ENCODE results near the gene B3GNT8. TPM values are rescaled to one million over a fixed set of nuclear protein-coding genes. Genes with fewer than 3 reads are reported as not detected.

Gene B3GNT8
- total RNA-seq, 1 donor: 0.86 TPM

GRCh38 chr19:41398598-41398997 is 28.6 kb downstream of the B3GNT8 start:
- H3K4me3 ChIP-seq (ENCODE audit: low read depth, low read length): peak overlapping the region; percentile 97
- no peak for TF ChIP-seq CTCF (IDR thresholded peaks at IDR 0.05; ENCODE audit: insufficient read depth, low read depth, low read length)
- no peak for DNase-seq (ENCODE audit: low read depth)

GRCh38 chr19:41398050-41398418 is 29.1 kb downstream of the B3GNT8 start:
- DNase-seq (ENCODE audit: low read depth): no peak
- peak overlapping the region; percentile 97 for H3K4me3 ChIP-seq (ENCODE audit: low read depth, low read length)
- TF ChIP-seq CTCF (IDR thresholded peaks at IDR 0.05; ENCODE audit: insufficient read depth, low read depth, low read length): no peak

GRCh38 chr19:41397086-41398049 is 29.8 kb downstream of the B3GNT8 start, which contains the start of the genes BCKDHA and EXOSC5:
TSS of gene BCKDHA (plus strand) at chr19:41397818. CDS start at chr19:41397828, 10 bp downstream.
TSS of gene EXOSC5 (minus strand) at chr19:41397359. CDS start at chr19:41397328, 31 bp downstream.
- TF ChIP-seq CTCF (IDR thresholded peaks at IDR 0.05; ENCODE audit: insufficient read depth, low read depth, low read length): no peak
- peak; percentile 100 for DNase-seq (ENCODE audit: low read depth)
- H3K4me3 ChIP-seq (ENCODE audit: low read depth, low read length): peak within 1 kb of the TSS; percentile 97

GRCh38 chr19:41395355-41395754 is 31.8 kb downstream of the B3GNT8 start:
- TF ChIP-seq CTCF (IDR thresholded peaks at IDR 0.05; ENCODE audit: insufficient read depth, low read depth, low read length): no peak
- no peak for DNase-seq (ENCODE audit: low read depth)
- H3K4me3 ChIP-seq (ENCODE audit: low read depth, low read length): no peak overlapping the region

GRCh38 chr19:41392775-41393174 is 34.4 kb downstream of the B3GNT8 start:
- DNase-seq (ENCODE audit: low read depth): no peak
- TF ChIP-seq CTCF (IDR thresholded peaks at IDR 0.05; ENCODE audit: insufficient read depth, low read depth, low read length): no peak
- H3K4me3 ChIP-seq (ENCODE audit: low read depth, low read length): no peak overlapping the region

GRCh38 chr19:41391618-41392017 is 35.6 kb downstream of the B3GNT8 start:
- no peak for DNase-seq (ENCODE audit: low read depth)
- no peak overlapping the region for H3K4me3 ChIP-seq (ENCODE audit: low read depth, low read length)
- TF ChIP-seq CTCF (IDR thresholded peaks at IDR 0.05; ENCODE audit: insufficient read depth, low read depth, low read length): no peak
